AG10803 (cell line): Measurements from ENCODE around the gene TFCP2L1.

Experiments
- DNase-seq: peaks from one replicate; pipeline ENCODE4 v3.0.0; 2010; ENCODE audit warnings: low read depth
- H3K4me3 ChIP-seq: 2 replicates; pipeline ENCODE4 v1.5.1; 2011; ENCODE audit warnings: mild to moderate bottlenecking, low read length, control low read depth
- TF ChIP-seq, protein P1 (sequence below): conservative IDR thresholded peaks from 2 replicates; pipeline ENCODE4 v1.5.1; 2011; ENCODE audit warnings: mild to moderate bottlenecking, low read length, control low read depth, inconsistent platforms

TFCP2L1 gene

DNA sequence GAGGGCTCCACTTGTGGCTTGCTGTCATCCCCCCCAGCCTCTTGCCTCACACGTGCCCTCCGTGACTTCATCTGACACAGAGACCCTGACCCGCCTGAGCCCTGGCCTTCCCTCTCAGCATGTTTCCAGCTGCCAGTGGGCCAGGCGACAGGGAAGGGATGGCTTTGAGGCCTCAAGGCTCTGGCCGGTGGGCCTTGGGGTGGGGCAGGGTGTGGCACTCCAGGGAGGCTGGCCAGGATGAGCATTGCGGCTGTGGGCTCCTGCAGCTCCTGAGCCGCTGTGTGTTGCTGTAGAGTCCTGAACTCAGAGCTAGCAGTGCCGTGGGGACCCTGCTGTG lies 85.0 kb downstream of the TFCP2L1 start:
- no peak overlapping the region for H3K4me3 ChIP-seq
- TF ChIP-seq, protein P1, sequence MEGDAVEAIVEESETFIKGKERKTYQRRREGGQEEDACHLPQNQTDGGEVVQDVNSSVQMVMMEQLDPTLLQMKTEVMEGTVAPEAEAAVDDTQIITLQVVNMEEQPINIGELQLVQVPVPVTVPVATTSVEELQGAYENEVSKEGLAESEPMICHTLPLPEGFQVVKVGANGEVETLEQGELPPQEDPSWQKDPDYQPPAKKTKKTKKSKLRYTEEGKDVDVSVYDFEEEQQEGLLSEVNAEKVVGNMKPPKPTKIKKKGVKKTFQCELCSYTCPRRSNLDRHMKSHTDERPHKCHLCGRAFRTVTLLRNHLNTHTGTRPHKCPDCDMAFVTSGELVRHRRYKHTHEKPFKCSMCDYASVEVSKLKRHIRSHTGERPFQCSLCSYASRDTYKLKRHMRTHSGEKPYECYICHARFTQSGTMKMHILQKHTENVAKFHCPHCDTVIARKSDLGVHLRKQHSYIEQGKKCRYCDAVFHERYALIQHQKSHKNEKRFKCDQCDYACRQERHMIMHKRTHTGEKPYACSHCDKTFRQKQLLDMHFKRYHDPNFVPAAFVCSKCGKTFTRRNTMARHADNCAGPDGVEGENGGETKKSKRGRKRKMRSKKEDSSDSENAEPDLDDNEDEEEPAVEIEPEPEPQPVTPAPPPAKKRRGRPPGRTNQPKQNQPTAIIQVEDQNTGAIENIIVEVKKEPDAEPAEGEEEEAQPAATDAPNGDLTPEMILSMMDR, result no peak
- no peak for DNase-seq

DNA sequence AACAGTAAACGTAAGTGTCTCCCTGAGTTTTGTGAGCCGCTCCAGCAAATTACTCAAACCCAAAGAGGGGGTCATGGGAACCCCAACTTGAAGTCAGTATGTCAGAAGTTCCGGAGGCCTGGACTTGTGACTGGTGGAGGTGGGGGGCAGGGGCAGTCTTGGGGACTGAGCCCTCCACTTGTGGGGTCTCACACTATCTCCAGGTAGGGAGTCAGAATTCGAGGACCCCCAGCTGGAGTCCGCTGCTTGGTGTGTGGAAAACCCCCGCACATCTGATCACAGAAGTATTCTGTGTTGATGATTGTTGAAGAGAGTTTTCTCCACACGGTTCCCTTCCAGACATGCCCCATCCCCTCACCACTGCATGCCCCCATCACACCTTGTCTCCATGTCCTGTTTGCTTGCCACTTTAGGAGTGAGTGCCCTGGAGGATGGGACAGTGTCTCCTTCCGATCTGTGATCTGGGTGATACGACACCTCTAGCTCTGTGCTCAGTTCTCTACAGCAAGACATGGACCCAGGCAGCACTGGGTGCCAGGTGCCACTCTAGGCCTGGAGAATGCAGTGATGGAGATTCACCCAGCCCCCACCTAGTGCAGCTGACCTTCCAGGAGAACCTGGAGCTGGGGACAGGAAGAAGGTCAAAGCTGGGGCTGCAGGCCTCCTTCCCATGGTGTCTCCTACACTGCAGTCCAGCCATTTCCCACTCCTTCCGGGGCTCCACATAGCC lies 85.6 kb downstream of the TFCP2L1 start:
- TF ChIP-seq, protein P1, result no peak
- DNase-seq, result no peak

DNA sequence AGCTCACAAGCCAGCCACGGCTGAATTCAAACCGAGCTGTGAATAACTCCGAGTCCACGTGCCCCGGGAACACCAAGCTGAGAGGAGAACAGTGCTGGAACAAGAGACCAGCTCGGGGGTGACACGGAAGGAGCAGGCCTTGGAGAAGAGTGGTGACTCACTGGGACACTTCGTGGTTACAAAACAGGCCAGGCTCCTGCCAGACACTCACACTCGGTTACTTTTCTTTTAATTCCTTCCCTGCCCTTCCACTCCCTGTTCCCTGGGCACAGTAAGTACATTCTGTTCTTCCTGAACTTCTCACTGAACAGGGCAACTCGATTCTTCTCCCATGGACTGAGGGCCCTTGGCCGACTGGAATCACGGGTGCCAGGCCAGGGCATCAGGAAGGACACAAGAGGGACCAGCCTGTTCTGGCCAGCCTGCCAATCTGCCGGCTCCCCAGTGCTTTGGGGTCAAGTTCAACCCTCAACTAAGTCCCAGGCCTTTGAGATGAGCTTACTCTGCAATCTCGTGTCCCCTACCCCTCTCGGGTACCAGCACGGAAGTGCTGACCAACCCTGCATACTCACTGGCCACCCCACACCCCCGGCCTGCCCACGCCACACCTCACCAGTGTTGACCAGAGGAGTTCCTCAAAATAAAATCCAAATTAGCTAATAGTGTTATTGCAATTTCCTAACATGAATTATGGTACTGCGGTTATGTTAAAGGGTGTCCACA lies 87.5 kb downstream of the TFCP2L1 start:
- no peak overlapping the region for H3K4me3 ChIP-seq
- DNase-seq, result peak; percentile 72
- TF ChIP-seq, protein P1, result no peak

More for the DNA sequence above, 85.6 kb downstream of the TFCP2L1 start:
- no peak overlapping the region for H3K4me3 ChIP-seq

DNA sequence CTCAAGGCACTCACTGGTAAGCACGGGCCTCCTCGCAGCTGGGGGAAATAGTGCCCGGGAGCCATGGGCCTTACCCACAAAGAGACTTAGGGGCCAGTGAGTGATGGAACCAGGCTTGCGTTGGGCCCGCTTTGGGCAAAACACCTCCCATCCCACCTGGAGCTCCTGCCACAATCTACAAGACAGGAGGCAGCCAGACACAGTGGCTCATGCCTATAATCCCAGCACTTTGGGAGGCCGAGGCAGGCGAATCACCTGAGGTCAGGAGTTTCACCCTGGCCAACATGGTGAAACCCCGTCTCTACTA lies 88.2 kb downstream of the TFCP2L1 start:
- no peak for DNase-seq
- TF ChIP-seq, protein P1, result no peak

DNA sequence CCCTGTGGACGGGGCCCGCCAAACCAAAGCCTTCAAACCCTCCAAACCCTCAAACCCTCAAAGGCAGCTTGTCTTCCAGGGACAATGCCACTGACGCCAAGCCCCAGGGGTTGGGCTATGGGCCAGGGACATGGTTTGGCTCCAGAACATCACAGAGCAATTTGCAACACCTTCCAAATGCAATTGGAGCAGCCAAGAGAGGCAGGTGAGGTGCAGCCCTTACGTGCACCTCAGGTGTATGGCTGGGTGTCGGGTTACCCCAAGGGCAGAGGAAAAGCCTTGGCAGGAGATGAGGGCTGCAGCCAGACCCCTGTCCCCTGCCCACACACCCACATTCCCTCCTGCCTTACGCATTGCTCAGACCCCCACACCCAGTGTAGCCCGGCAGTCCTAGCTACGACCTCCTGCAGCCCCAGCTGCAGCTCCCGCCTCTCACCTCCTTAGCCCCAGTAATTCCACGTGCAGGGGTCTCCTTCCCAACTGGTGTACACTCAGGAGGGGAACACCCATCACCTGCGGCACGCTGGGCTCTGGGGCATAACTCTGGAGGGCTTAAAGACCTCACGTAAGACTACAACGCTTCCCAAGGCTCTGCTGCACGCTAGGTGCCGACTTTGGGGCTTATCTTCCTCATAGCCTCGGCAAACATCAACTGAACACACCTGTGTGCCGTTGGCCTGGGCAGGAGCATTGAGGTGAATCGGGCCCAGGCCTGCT lies 88.7 kb downstream of the TFCP2L1 start:
- no peak overlapping the region for H3K4me3 ChIP-seq
- no peak for DNase-seq
- TF ChIP-seq, protein P1, result no peak

More for the DNA sequence above, 88.2 kb downstream of the TFCP2L1 start:
- H3K4me3 ChIP-seq, result no peak overlapping the region

DNA sequence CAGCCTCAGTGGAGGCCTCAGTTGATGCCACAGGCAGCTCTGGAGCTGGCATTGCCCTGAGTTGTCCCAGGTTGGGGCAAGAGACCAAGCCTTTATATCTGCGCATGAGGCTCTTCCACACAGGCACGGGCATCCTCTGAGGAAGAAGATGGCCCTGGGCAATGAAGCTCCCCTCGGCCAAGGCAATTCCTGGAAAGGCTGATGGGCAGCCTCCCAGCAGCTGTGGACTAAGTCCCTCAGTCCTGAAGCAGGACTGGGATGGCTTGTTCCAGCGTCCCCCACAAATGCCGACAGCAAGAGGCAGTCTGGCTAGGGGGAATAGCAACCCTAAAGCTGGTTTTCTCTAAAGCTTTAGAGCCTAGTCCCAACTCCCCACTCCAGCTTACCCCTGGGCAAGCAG lies 90.0 kb downstream of the TFCP2L1 start:
- TF ChIP-seq, protein P1, result no peak
- no peak for DNase-seq
- H3K4me3 ChIP-seq, result no peak overlapping the region
